Endothelial cell of umbilical vein (primary cell): Measurements from ENCODE around the gene ENC1. TPM values are rescaled to one million over a fixed set of nuclear protein-coding genes. Genes with fewer than 3 reads are reported as not detected.

Source experiments
- BruUV-seq: library from RNA; stranded (reverse); fragments of 400-500 nt; replicated peaks from 2 replicates; lab custom pipeline; 2021; lab: Mats Ljungman, UMichigan
- CTCF ChIA-PET: fragments of 300-600, 350-600 bp; sonication (Branson Sonifier 250); formaldehyde crosslinking; loops from one replicate; lab custom pipeline; 2021; ENCODE audit warnings: antibody characterized with exemption, inconsistent platforms; lab: Charles Lee
- POLR2A ChIA-PET: fragments of 300-600, 350-600 bp; sonication (Branson Sonifier 250); formaldehyde crosslinking; loops from one replicate; lab custom pipeline; 2021; ENCODE audit warnings: antibody characterized with exemption, inconsistent platforms; lab: Charles Lee
- DNase-seq: peaks from one replicate; pipeline ENCODE4 v3.0.0-alpha.2; 2011; ENCODE audit warnings: low read depth, low spot score
- FAIRE-seq: peaks from 2 replicates; lab custom pipeline; 2011; peaks lifted over from hg19 to GRCh38; lab: Jason Lieb, UNC
- H2AFZ ChIP-seq: 2 replicates; pipeline ENCODE4 v1.6.0; 2012; ENCODE audit warnings: low read depth, low read length, control low read depth, inconsistent platforms
- H3K27ac ChIP-seq: 2 replicates; pipeline ENCODE4 v1.5.1; 2011; ENCODE audit warnings: low read depth, mild to moderate bottlenecking, control low read depth, low read length, moderate library complexity; ENCODE audit not compliant: insufficient read depth
- H3K27me3 ChIP-seq, 2 experiments: 2 replicates each; pipeline versions ENCODE4 v1.6.0 to v1.6.1; 2011; ENCODE audit warnings: low read length in 2 of 2, mixed read lengths in 1 of 2; ENCODE audit not compliant: control insufficient read depth in 2 of 2, insufficient read depth in 2 of 2
- H3K36me3 ChIP-seq, 2 experiments: 2 replicates in 1 of 2; 3 replicates in 1 of 2; pipeline ENCODE4 v1.5.1; 2011; ENCODE audit warnings: low read length in 2 of 2, mild to moderate bottlenecking in 1 of 2, moderate library complexity in 1 of 2; ENCODE audit not compliant: control insufficient read depth in 2 of 2, insufficient read depth in 2 of 2; ENCODE audit errors: extremely low read depth in 1 of 2
- H3K4me1 ChIP-seq: 3 replicates; pipeline ENCODE4 v1.5.1; 2011; ENCODE audit warnings: mild to moderate bottlenecking, low read length; ENCODE audit not compliant: control insufficient read depth, insufficient read depth; ENCODE audit errors: extremely low read depth
- H3K4me2 ChIP-seq: 2 replicates; pipeline ENCODE4 v1.6.1; 2011; ENCODE audit warnings: low read length, control low read depth, mixed read lengths; ENCODE audit not compliant: insufficient read depth
- H3K4me3 ChIP-seq, 3 experiments: fragments of 200-600 bp in 1 of 3; sonication (generic), shearing (Covaris generic) in 1 of 3; replicated peaks in 1 of 3; 2 replicates each; pipeline ENCODE4 v1.5.1; 2011 to 2016; ENCODE audit warnings: control low read depth in 3 of 3, low read length in 3 of 3, mild to moderate bottlenecking in 2 of 3, inconsistent platforms in 1 of 3, low read depth in 1 of 3, moderate library complexity in 1 of 3; ENCODE audit not compliant: insufficient read depth in 1 of 3
- H3K79me2 ChIP-seq: 2 replicates; pipeline ENCODE4 v1.6.0; 2012; ENCODE audit warnings: low read length, inconsistent platforms; ENCODE audit not compliant: control insufficient read depth, insufficient read depth
- H3K9ac ChIP-seq: replicated peaks from 2 replicates; pipeline ENCODE3; 2011; ENCODE audit warnings: low read length, control low read depth; ENCODE audit not compliant: insufficient read depth; ENCODE audit errors: extremely low read depth
- H3K9me1 ChIP-seq: replicated peaks from 3 replicates; pipeline ENCODE4 v1.6.0; 2011; ENCODE audit warnings: mild to moderate bottlenecking, low read length; ENCODE audit not compliant: control insufficient read depth, insufficient read depth; ENCODE audit errors: extremely low read depth
- H3K9me3 ChIP-seq: replicated peaks from 2 replicates; pipeline ENCODE4 v1.5.1; 2012; ENCODE audit warnings: low read length, inconsistent platforms; ENCODE audit not compliant: control insufficient read depth, insufficient read depth
- H4K20me1 ChIP-seq: replicated peaks from 2 replicates; pipeline ENCODE3; 2011; ENCODE audit warnings: mild to moderate bottlenecking, low read length; ENCODE audit not compliant: control insufficient read depth, insufficient read depth; ENCODE audit errors: extremely low read depth
- EZH2 ChIP-seq: IDR thresholded peaks from 2 replicates; pipeline ENCODE4 v1.6.1; 2012; ENCODE audit warnings: borderline replicate concordance, low read depth, mild to moderate bottlenecking, moderate library complexity, low read length, inconsistent platforms; ENCODE audit not compliant: severe bottlenecking
- FOS ChIP-seq: IDR thresholded peaks from 2 replicates; pipeline ENCODE4 v1.6.1; 2011; ENCODE audit warnings: mild to moderate bottlenecking, low read length, moderate library complexity, borderline replicate concordance; ENCODE audit not compliant: insufficient read depth
- GATA2 ChIP-seq: IDR thresholded peaks from 2 replicates; pipeline ENCODE4 v1.7.0; 2011; ENCODE audit warnings: low read depth, mild to moderate bottlenecking, moderate library complexity, mixed read lengths, low read length; ENCODE audit not compliant: insufficient read length, insufficient read depth
- JUN ChIP-seq: IDR thresholded peaks from 2 replicates; pipeline ENCODE4 v1.6.1; 2011; ENCODE audit warnings: borderline replicate concordance, low read depth; ENCODE audit not compliant: insufficient read length, insufficient read depth
- MYC ChIP-seq: IDR thresholded peaks from one replicate; pipeline ENCODE4 v1.6.1; 2011; ENCODE audit warnings: mild to moderate bottlenecking, low read depth, low read length
- POLR2A ChIP-seq: IDR thresholded peaks from 2 replicates; pipeline ENCODE4 v1.6.1; 2012; ENCODE audit warnings: low read depth, mild to moderate bottlenecking, control low read depth, low read length
- POLR2AphosphoS5 ChIP-seq: IDR thresholded peaks from 2 replicates; pipeline ENCODE4 v1.6.1; 2012; ENCODE audit warnings: low read depth, mild to moderate bottlenecking, control low read depth, low read length, moderate library complexity; ENCODE audit not compliant: insufficient read depth
- dilution Hi-C: fragments of 300-500 bp; cut with MboI; formaldehyde crosslinking; loops from one replicate; pipeline ENCODE4 v1.15.0; 2019; ENCODE audit warnings: low sequenced_read_pairs; ENCODE audit not compliant: extremely low pct_ligation_motif_present
- intact Hi-C: fragments of 100-400 bp; cut with micrococcal nuclease; formaldehyde crosslinking; loops from one replicate; pipeline ENCODE4 v1.10.0; 2022
- polyA plus RNA-seq, 4 experiments: library from polyadenylated mRNA; depleted of rRNA in 3 of 4; stranded (reverse) in 3 of 4; unstranded in 1 of 4; fragments of >200 nt; gene quantifications; 2 replicates each; pipeline versions ENCODE4 v1.2.1 to v1.2.3, GENCODE V29; 2011 to 2012; ENCODE audit warnings: missing spikeins in 1 of 4
- total RNA-seq: library from RNA; stranded (reverse); gene quantifications from 2 replicates; pipeline ENCODE4 v1.2.3, GENCODE V29; 2021
- TF ChIP-seq, protein P1 (sequence below), 2 donors: IDR thresholded peaks; 1 replicate in 1 of 2; 2 replicates in 1 of 2; pipeline ENCODE4 v1.5.1; 2011; ENCODE audit warnings: low read length in 2 of 2, mild to moderate bottlenecking in 2 of 2, moderate library complexity in 2 of 2, control low read depth in 1 of 2, inconsistent platforms in 1 of 2, low read depth in 1 of 2; ENCODE audit not compliant: insufficient read depth in 1 of 2; ENCODE audit errors: extremely low read depth in 1 of 2
- TF ChIP-seq, protein P2 (sequence below): IDR thresholded peaks from 2 replicates; pipeline ENCODE4 v1.6.1; 2011; ENCODE audit not compliant: insufficient read depth, insufficient read length

ENC1 gene
- total and polyA plus RNA-seq, 2 donors (not counting 3 experiments of a cell fraction or from before 2014, with no cell fraction given), result 42.2 to 53.3 TPM

DNA sequence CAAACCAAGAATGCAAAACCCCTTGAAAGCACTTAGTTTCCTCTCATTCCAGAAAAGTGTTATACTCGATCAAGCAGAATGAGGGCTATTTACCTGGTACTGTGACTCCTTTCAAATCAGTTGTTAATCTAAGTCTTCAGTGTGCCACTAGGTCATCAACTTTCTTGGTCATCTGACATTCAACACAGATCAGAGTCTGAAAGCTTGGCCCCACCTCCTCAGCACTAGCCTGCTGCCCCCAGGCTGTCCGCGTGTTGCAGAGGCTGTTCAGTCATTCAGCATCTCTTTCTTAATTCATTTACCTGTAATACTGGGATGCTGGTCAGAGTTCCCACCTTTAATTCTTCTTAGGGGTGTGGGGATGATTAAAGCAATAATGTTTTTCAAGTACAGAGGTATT lies 28.5 kb downstream of the ENC1 start:
- no TSS peak for BruUV-seq
- H3K9ac ChIP-seq, result no peak overlapping the region
- TF ChIP-seq POLR2A, result no peak
- CTCF ChIA-PET, result interaction anchor here (0.8 kb wide), 1 partner anchor 567 kb away, joined by 3 read pairs; no protein-coding TSS in a partner anchor
- POLR2A ChIA-PET, result no interaction called here
- H3K27ac ChIP-seq, result no peak overlapping the region
- FAIRE-seq (no peak), DNase-seq (no peak)
- no peaks in the 10 kb centered on the region for H3K9me1 ChIP-seq
- H3K4me3 ChIP-seq, result no peak overlapping the region
- H3K4me2 ChIP-seq, result no peak overlapping the region
- H4K20me1 ChIP-seq, result no peaks in the 10 kb centered on the region
- H3K4me1 ChIP-seq, result no peaks in the 10 kb centered on the region
- H2AFZ ChIP-seq, result no peak overlapping the region
- no peaks in the 10 kb centered on the region for H3K27me3 ChIP-seq
- H3K36me3 ChIP-seq, result no peaks in the 10 kb centered on the region
- no peaks in the 10 kb centered on the region for H3K9me3 ChIP-seq
- dilution Hi-C loops (no loop called here), intact Hi-C loops (no loop called here)
- H3K79me2 ChIP-seq, result no peaks in the 10 kb centered on the region

DNA sequence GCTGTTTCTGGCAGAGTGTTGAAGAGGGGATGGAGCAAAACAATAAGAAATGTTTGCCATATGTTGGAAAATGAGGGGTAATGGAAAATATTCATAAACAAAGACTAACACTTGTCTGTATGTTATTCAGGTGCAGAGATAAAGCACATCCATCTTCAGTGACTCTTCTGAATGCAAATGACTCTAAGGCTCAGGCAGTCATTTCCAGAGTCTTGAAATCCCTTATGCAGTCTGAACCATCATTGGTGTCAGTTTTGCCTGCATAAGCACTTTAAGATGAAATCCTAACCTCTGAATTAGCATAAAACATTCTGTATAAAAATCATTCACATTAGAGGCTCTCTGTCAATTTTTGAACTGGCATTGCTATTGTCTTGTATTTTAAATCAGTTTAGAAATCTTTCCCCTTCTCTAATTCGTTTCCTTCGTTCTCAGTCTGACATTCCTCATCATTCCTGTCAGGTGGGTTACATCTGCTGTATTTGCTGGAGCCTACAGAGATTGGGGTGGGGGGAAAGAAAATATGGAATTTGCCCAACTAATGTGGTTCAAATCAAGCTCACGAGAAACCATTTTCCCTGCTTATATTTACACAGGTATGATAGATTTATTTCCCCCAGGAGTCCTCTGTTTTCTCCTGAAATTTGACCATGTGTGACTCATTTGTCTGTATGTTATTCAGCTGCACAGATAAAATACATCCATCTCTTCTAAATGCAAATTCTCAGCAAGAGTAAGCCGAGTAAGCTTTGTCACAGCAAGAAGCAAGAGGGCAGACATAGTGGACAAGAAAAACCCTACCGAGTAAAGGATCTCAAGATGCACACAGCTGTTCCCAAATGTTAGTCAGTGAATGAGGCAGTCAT lies 31.6 kb downstream of the ENC1 start:
- H3K27ac ChIP-seq, result no peak overlapping the region
- no peaks in the 10 kb centered on the region for H3K4me1 ChIP-seq
- no peaks in the 10 kb centered on the region for H3K27me3 ChIP-seq
- H3K4me2 ChIP-seq, result no peak overlapping the region
- no peak for TF ChIP-seq GATA2
- no peak for TF ChIP-seq POLR2AphosphoS5
- no peak for TF ChIP-seq FOS
- TF ChIP-seq, protein P1, sequence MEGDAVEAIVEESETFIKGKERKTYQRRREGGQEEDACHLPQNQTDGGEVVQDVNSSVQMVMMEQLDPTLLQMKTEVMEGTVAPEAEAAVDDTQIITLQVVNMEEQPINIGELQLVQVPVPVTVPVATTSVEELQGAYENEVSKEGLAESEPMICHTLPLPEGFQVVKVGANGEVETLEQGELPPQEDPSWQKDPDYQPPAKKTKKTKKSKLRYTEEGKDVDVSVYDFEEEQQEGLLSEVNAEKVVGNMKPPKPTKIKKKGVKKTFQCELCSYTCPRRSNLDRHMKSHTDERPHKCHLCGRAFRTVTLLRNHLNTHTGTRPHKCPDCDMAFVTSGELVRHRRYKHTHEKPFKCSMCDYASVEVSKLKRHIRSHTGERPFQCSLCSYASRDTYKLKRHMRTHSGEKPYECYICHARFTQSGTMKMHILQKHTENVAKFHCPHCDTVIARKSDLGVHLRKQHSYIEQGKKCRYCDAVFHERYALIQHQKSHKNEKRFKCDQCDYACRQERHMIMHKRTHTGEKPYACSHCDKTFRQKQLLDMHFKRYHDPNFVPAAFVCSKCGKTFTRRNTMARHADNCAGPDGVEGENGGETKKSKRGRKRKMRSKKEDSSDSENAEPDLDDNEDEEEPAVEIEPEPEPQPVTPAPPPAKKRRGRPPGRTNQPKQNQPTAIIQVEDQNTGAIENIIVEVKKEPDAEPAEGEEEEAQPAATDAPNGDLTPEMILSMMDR (IDR thresholded peaks at IDR 0.05; ENCODE audit: extremely low read depth in 1 of 2, insufficient read depth in 1 of 2, low read depth in 1 of 2, low read length in 2 of 2), result no peak
- no peak for TF ChIP-seq JUN
- TF ChIP-seq, protein P2, sequence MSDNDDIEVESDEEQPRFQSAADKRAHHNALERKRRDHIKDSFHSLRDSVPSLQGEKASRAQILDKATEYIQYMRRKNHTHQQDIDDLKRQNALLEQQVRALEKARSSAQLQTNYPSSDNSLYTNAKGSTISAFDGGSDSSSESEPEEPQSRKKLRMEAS, result no peak
- TF ChIP-seq POLR2A, result no peak
- TF ChIP-seq MYC, result no peak
- no peak for TF ChIP-seq EZH2
- no peaks in the 10 kb centered on the region for H3K36me3 ChIP-seq
- H2AFZ ChIP-seq, result no peak overlapping the region
- DNase-seq (no peak), FAIRE-seq (peak; percentile 8)
- H3K79me2 ChIP-seq, result no peaks in the 10 kb centered on the region
- dilution Hi-C loops (no loop called here), intact Hi-C loops (no loop called here)
- no peak overlapping the region for H3K4me3 ChIP-seq
- H3K9ac ChIP-seq, result no peak overlapping the region
- H3K9me1 ChIP-seq, result no peaks in the 10 kb centered on the region
- ChIA-PET POLR2A (no interaction called here), CTCF (no interaction called here)
- no TSS peak for BruUV-seq
- no peaks in the 10 kb centered on the region for H4K20me1 ChIP-seq
- H3K9me3 ChIP-seq, result no peaks in the 10 kb centered on the region
